ENCODE measurements around the gene ATG13. TPM values are rescaled to one million over a fixed set of nuclear protein-coding genes. Genes with fewer than 3 reads are reported as not detected.

ATG13 gene
- total and polyA plus RNA-seq, 4 donors, result 29.9 to 72.7 (median 53.0) TPM

- no peak for ATAC-seq (ENCODE audit: low FRiP score)
- Histone ChIP-seq H3K4me3 (ENCODE audit: low read length in 2 of 2) (peak overlapping the region in 1 of 2 donors; percentile 30), H3K9me3 (ENCODE audit: control insufficient read depth, low read length) (no peaks in the 10 kb centered on the region), H3K27me3 (ENCODE audit: control insufficient read depth in 1 of 2, insufficient read depth in 2 of 2, low read length in 1 of 2) (no peaks in the 10 kb centered on the region), H3K36me3 (ENCODE audit: control insufficient read depth in 1 of 2, insufficient read depth in 2 of 2, low read length in 1 of 2) (no peaks in the 10 kb centered on the region), H3K4me1 (ENCODE audit: control insufficient read depth in 1 of 2, insufficient read depth in 2 of 2, low read length in 2 of 2) (peaks cover 3% of the 10 kb centered on the region in 2 donors), H3K27ac (ENCODE audit: low read depth in 1 of 2, low read length in 2 of 2) (no peak overlapping the region)
- intact Hi-C loops (cut with DNase I), result no loop called here
- 28 to 30% methylated on average over 11 of the region's 11 CpGs for WGBS, 2 donors
- DNase-seq, result no peak
These were observed 26.4 kb upstream of the ATG13 start for GRCh38 chr11:46590740-46591605.

- H3K4me1 ChIP-seq (ENCODE audit: control insufficient read depth in 1 of 2, insufficient read depth in 2 of 2, low read length in 2 of 2), result peaks cover 3% of the 10 kb centered on the region in 2 donors
- no peaks in the 10 kb centered on the region for H3K36me3 ChIP-seq (ENCODE audit: control insufficient read depth in 1 of 2, insufficient read depth in 2 of 2, low read length in 1 of 2)
- DNase-seq (peak; percentile 85 to 92), ATAC-seq (ENCODE audit: low FRiP score) (peak; percentile 95)
- intact Hi-C loops (cut with DNase I), result no loop called here
- no peaks in the 10 kb centered on the region for H3K9me3 ChIP-seq (ENCODE audit: control insufficient read depth, low read length)
- H3K27me3 ChIP-seq (ENCODE audit: control insufficient read depth in 1 of 2, insufficient read depth in 2 of 2, low read length in 1 of 2), result no peaks in the 10 kb centered on the region
- 1% methylated on average over 54 of the region's 54 CpGs for WGBS, 2 donors
- H3K27ac ChIP-seq (ENCODE audit: low read depth in 1 of 2, low read length in 2 of 2), result peak within 1 kb of the TSS; percentile 4 to 20
- H3K4me3 ChIP-seq (ENCODE audit: low read length in 2 of 2), result peak within 1 kb of the TSS; percentile 74 to 97
These were observed 23.6 kb upstream of the ATG13 start, which contains the start of gene AMBRA1 for GRCh38 chr11:46593550-46594373. Gene AMBRA1, minus strand, starts transcription at chr11:46594023. Its CDS starts 45,643 bp downstream, at chr11:46548380.

GRCh38 chr11:46594374-46594700 lies 23.0 kb upstream of the ATG13 start:
- Histone ChIP-seq H3K27me3 (ENCODE audit: control insufficient read depth in 1 of 2, insufficient read depth in 2 of 2, low read length in 1 of 2) (no peaks in the 10 kb centered on the region), H3K4me3 (ENCODE audit: low read length in 2 of 2) (peak overlapping the region; percentile 50 to 97), H3K27ac (ENCODE audit: low read depth in 1 of 2, low read length in 2 of 2) (peak overlapping the region in 1 of 2 donors; percentile 20), H3K4me1 (ENCODE audit: control insufficient read depth in 1 of 2, insufficient read depth in 2 of 2, low read length in 2 of 2) (peaks cover 3% of the 10 kb centered on the region in 2 donors), H3K9me3 (ENCODE audit: control insufficient read depth, low read length) (no peaks in the 10 kb centered on the region), H3K36me3 (ENCODE audit: control insufficient read depth in 1 of 2, insufficient read depth in 2 of 2, low read length in 1 of 2) (no peaks in the 10 kb centered on the region)
- intact Hi-C loops (cut with DNase I), result no loop called here
- ATAC-seq (ENCODE audit: low FRiP score) (no peak), DNase-seq (no peak)
- WGBS, 2 donors, result 27 to 30% methylated on average over 3 of the region's 3 CpGs

GRCh38 chr11:46594785-46595184 lies 22.6 kb upstream of the ATG13 start:
- ATAC-seq (ENCODE audit: low FRiP score) (no peak), DNase-seq (no peak)
- Histone ChIP-seq H3K4me1 (ENCODE audit: control insufficient read depth in 1 of 2, insufficient read depth in 2 of 2, low read length in 2 of 2) (peaks cover 3% of the 10 kb centered on the region in 2 donors), H3K9me3 (ENCODE audit: control insufficient read depth, low read length) (no peaks in the 10 kb centered on the region), H3K36me3 (ENCODE audit: control insufficient read depth in 1 of 2, insufficient read depth in 2 of 2, low read length in 1 of 2) (no peaks in the 10 kb centered on the region), H3K27me3 (ENCODE audit: control insufficient read depth in 1 of 2, insufficient read depth in 2 of 2, low read length in 1 of 2) (no peaks in the 10 kb centered on the region), H3K27ac (ENCODE audit: low read depth in 1 of 2, low read length in 2 of 2) (no peak overlapping the region), H3K4me3 (ENCODE audit: low read length in 2 of 2) (no peak overlapping the region)
- 88 to 93% methylated on average over 10 of the region's 10 CpGs for WGBS, 2 donors
- intact Hi-C loops (cut with DNase I), result no loop called here

- no peak for DNase-seq
- Histone ChIP-seq H3K36me3 (ENCODE audit: control insufficient read depth in 1 of 2, insufficient read depth in 2 of 2, low read length in 1 of 2) (no peaks in the 10 kb centered on the region), H3K4me3 (ENCODE audit: low read length in 2 of 2) (no peak overlapping the region), H3K4me1 (ENCODE audit: control insufficient read depth in 1 of 2, insufficient read depth in 2 of 2, low read length in 2 of 2) (peaks cover 3% of the 10 kb centered on the region in 2 donors), H3K27me3 (ENCODE audit: control insufficient read depth in 1 of 2, insufficient read depth in 2 of 2, low read length in 1 of 2) (no peaks in the 10 kb centered on the region), H3K27ac (ENCODE audit: low read depth in 1 of 2, low read length in 2 of 2) (no peak overlapping the region), H3K9me3 (ENCODE audit: control insufficient read depth, low read length) (no peaks in the 10 kb centered on the region)
- WGBS, 2 donors, result 99 to 100% methylated on average over 1 of the region's 1 CpG
- no peak for ATAC-seq (ENCODE audit: low FRiP score)
- intact Hi-C loops (cut with DNase I), result no loop called here
These were observed 20.2 kb upstream of the ATG13 start for GRCh38 chr11:46597155-46597554.

- WGBS, 2 donors, result 76 to 84% methylated on average over 6 of the region's 6 CpGs
- ATAC-seq (ENCODE audit: low FRiP score), result no peak
- peaks cover under 1% of the 10 kb centered on the region in 2 donors for H3K4me1 ChIP-seq (ENCODE audit: control insufficient read depth in 1 of 2, insufficient read depth in 2 of 2, low read length in 2 of 2)
- H3K27ac ChIP-seq (ENCODE audit: low read depth in 1 of 2, low read length in 2 of 2), result no peak overlapping the region
- H3K4me3 ChIP-seq (ENCODE audit: low read length in 2 of 2), result no peak overlapping the region
- intact Hi-C loops (cut with DNase I), result no loop called here
- no peak for DNase-seq
- no peaks in the 10 kb centered on the region for H3K27me3 ChIP-seq (ENCODE audit: control insufficient read depth in 1 of 2, insufficient read depth in 2 of 2, low read length in 1 of 2)
- H3K9me3 ChIP-seq (ENCODE audit: control insufficient read depth, low read length), result no peaks in the 10 kb centered on the region
- no peaks in the 10 kb centered on the region for H3K36me3 ChIP-seq (ENCODE audit: control insufficient read depth in 1 of 2, insufficient read depth in 2 of 2, low read length in 1 of 2)
These were observed 19.6 kb upstream of the ATG13 start for GRCh38 chr11:46597609-46598219.

GRCh38 chr11:46599340-46600193 lies 17.8 kb upstream of the ATG13 start:
- no peaks in the 10 kb centered on the region for H3K9me3 ChIP-seq (ENCODE audit: control insufficient read depth, low read length)
- no peaks in the 10 kb centered on the region for H3K27me3 ChIP-seq (ENCODE audit: control insufficient read depth in 1 of 2, insufficient read depth in 2 of 2, low read length in 1 of 2)
- H3K4me3 ChIP-seq (ENCODE audit: low read length in 2 of 2), result no peak overlapping the region
- intact Hi-C loops (cut with DNase I), result no loop called here
- peaks cover 0 to 1% of the 10 kb centered on the region in 2 donors for H3K36me3 ChIP-seq (ENCODE audit: control insufficient read depth in 1 of 2, insufficient read depth in 2 of 2, low read length in 1 of 2)
- no peak overlapping the region for H3K27ac ChIP-seq (ENCODE audit: low read depth in 1 of 2, low read length in 2 of 2)
- no peaks in the 10 kb centered on the region for H3K4me1 ChIP-seq (ENCODE audit: control insufficient read depth in 1 of 2, insufficient read depth in 2 of 2, low read length in 2 of 2)
- DNase-seq (no peak), ATAC-seq (ENCODE audit: low FRiP score) (peak; percentile 72)
- WGBS, 2 donors, result 78 to 80% methylated on average over 8 of the region's 8 CpGs

All from aorta (tissue), 5 donors.